SU-DHL-6 (cell line): ENCODE data around the gene ZNF264.
"Not testable (repeated sequence)": the region's sequence is repeated elsewhere in the genome, so short reads cannot be mapped to it uniquely, and the experiment has no call there.

Source experiments
- EZH2phosphoT487 ChIP-seq: fragments of 200-600 bp; sonication (generic), shearing (Covaris generic); conservative IDR thresholded peaks from 2 replicates; pipeline ENCODE4 v1.6.1; 2018; ENCODE audit warnings: mild to moderate bottlenecking, antibody characterized with exemption, low read length, moderate library complexity, mixed read lengths
- TF ChIP-seq, protein P1 (sequence below): fragments of 200-600 bp; sonication (generic); IDR thresholded peaks from one replicate; pipeline ENCODE4 v1.5.1; 2017; ENCODE audit warnings: antibody characterized with exemption, mild to moderate bottlenecking, low read length, moderate library complexity; ENCODE audit not compliant: insufficient read depth, poor library complexity, severe bottlenecking

DNA sequence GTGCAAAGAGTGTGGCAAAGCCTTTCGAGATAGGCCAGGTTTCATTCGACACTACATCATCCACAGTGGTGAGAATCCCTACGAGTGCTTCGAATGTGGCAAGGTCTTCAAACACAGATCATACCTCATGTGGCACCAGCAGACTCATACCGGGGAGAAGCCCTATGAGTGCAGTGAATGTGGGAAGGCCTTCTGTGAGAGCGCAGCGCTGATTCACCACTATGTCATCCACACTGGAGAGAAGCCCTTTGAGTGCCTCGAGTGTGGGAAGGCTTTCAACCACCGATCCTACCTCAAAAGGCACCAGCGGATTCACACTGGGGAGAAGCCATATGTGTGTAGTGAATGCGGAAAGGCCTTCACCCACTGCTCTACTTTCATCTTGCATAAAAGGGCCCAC, 62.5 kb downstream of the ZNF264 start:
- TF ChIP-seq, protein P1, sequence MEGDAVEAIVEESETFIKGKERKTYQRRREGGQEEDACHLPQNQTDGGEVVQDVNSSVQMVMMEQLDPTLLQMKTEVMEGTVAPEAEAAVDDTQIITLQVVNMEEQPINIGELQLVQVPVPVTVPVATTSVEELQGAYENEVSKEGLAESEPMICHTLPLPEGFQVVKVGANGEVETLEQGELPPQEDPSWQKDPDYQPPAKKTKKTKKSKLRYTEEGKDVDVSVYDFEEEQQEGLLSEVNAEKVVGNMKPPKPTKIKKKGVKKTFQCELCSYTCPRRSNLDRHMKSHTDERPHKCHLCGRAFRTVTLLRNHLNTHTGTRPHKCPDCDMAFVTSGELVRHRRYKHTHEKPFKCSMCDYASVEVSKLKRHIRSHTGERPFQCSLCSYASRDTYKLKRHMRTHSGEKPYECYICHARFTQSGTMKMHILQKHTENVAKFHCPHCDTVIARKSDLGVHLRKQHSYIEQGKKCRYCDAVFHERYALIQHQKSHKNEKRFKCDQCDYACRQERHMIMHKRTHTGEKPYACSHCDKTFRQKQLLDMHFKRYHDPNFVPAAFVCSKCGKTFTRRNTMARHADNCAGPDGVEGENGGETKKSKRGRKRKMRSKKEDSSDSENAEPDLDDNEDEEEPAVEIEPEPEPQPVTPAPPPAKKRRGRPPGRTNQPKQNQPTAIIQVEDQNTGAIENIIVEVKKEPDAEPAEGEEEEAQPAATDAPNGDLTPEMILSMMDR: not testable (repeated sequence)
- TF ChIP-seq EZH2phosphoT487: not testable (repeated sequence)
